Skin epidermis (tissue), 12 donors: Measurements from ENCODE around the gene MYBPC2.

ENCODE experiments used
- H3K27ac ChIP-seq, 21 experiments: fragments of 200-600 bp; sonication (generic) in 11 of 21; one replicate each; pipeline ENCODE4 v1.5.0; 2020; ENCODE audit warnings: mild to moderate bottlenecking in 3 of 21, inconsistent platforms in 2 of 21, moderate library complexity in 2 of 21
- H3K4me3 ChIP-seq, 7 experiments: fragments of 200-600 bp; sonication (generic) in 2 of 7; one replicate each; pipeline ENCODE4 v1.5.0; 2020; ENCODE audit warnings: inconsistent platforms in 2 of 7, mild to moderate bottlenecking in 2 of 7, moderate library complexity in 1 of 7

MYBPC2 gene

DNA sequence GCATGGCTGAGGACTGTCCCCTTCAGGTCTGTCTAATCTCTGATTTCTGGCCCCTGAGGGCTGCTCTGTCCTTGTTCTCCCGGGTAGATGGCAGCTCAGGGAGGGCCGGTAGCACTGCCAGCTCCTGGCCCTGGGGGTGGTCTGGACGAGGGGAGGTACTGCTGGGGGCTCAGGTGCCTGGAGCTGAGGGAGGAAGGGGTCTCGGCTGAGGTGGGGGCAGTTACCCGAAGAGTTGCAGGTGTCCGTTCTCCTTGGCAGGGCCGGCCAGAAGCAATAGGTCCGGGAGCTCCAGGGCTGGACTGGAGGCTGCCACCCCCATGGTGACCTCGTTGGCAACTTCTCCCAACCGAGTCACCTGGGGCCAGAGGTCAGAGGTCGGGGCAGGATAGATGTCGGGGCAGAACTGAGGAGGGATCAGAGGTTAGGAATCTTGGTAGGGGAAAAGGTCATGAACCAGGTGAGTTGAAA is 42.4 kb downstream of the MYBPC2 start:
- Histone ChIP-seq H3K27ac (no peak overlapping the region), H3K4me3 (no peak overlapping the region)

DNA sequence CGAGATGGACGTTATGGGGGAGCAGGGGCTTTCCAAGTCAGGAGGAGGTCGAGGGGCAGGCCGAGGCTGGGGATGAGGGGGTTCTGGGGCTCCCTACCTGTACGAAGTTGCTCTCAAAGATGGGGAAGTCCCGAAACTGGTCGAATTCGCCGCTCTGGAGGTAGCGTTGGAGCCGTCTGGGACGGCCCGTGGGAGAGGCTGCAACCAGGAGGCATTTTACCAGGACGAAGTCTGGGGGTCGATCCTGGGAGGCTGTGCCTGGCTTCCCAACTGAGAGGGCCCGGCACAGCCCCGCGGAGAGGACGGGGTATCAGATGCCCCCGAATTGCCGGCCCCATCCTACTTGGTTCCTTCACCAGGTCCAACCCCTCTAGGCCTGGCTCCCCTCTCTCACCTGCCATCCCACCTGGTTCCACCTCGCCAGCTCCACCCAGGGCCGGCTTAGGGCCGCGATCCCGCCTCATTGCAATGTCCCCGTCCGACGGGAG is 43.1 kb downstream of the MYBPC2 start:
- peak overlapping the region in 4 of 7 experiments; percentile 66 to 78 (median 74) for H3K4me3 ChIP-seq
- H3K27ac ChIP-seq, result peak overlapping the region in 3 of 21 experiments; percentile 36 to 89 (median 83)

DNA sequence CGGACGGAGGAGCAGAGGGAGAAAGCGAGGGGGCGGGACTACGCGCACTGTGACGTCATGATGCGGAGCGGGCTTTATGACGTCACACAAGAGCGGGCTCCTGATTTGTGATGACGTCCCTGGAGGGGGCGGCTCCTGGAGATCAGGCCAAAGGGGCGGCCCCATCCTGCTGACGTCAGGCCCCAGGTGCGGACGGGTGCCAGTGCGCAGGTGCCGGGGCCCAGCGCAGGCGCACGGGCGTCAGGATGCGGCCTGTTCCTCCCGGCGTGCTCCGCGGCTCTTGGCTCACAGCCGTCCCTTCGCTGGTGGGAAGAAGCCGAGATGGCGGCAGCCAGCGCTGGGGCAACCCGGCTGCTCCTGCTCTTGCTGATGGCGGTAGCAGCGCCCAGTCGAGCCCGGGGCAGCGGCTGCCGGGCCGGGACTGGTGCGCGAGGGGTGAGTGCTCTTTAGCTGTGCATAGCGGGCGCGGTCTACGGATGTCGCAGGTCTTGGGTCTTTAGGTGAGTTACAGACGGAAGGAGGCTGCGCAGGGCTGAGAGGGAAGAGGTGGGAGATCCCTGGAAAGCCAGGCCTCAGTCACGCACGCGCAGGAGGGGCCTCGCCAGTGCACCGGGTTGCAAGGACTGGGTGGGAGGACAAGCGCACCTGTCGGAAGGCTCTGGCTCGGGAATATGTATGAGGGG is 43.7 kb downstream of the MYBPC2 start, which contains the start of the genes EMC10 and GARIN5A:
TSS of gene EMC10 (plus strand) at position 284 of the 683 bp plus-strand sequence. CDS start at position 322, 38 bp downstream.
TSS of gene GARIN5A (minus strand) at position 625 of the 683 bp plus-strand sequence. CDS start at position 165, 460 bp downstream.
- H3K4me3 ChIP-seq, result peak within 1 kb of the TSS; percentile 53 to 92 (median 72)
- peak within 1 kb of the TSS; percentile 35 to 92 (median 81) for H3K27ac ChIP-seq

DNA sequence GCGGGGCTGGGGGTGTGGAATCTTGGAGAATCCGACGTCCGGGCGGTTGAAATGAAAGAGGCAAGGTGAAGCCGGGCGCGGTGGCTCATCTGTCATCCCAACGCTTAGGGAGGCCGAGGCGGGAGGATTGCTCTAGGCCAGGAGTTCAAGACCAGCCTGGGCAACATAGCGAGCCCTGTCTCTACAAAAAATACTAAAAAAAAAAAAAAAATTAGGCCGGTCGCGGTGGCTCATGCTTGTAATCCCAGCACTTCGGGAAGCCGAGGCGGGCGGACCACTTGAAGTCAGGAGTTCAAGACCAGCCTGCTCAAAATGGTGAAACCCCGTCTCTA is 44.2 kb downstream of the MYBPC2 start:
- peak overlapping the region in 20 of 21 experiments; percentile 35 to 92 (median 81) for H3K27ac ChIP-seq
- peak overlapping the region; percentile 53 to 92 (median 72) for H3K4me3 ChIP-seq

DNA sequence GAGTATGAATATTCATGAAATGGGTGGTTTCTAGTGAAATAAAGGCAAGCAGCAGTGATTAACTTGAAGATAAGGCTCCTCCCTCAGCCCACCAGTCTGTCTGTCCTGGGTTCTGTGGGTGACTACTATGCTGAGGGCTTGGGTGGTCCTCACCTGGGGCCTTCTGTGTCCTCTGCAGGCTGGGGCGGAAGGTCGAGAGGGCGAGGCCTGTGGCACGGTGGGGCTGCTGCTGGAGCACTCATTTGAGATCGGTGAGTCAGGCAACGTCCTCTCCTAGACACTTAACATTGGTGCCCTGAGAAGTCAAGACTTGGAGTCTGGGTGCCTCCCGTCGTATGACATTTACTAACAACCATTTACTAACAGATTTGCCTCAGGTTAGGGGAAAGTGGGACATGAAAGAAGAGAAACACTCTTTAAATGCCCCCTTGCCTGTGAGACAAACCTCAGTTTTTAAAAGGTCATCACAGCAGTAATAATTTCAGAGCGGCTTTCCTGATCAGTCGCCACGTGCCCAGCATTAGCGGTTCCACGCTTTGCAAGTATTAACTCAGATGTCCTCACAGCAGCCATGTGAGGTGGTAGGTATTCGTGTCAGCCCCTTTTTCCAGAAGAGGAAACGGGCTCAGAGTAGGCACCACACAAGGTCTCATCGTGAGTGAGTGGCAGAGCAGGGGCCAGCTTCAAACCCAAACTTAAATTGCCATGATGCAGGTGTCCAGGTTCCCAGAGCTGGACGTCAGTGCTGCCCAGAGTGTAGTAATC is 45.2 kb downstream of the MYBPC2 start:
- Histone ChIP-seq H3K4me3 (no peak overlapping the region), H3K27ac (no peak overlapping the region)

DNA sequence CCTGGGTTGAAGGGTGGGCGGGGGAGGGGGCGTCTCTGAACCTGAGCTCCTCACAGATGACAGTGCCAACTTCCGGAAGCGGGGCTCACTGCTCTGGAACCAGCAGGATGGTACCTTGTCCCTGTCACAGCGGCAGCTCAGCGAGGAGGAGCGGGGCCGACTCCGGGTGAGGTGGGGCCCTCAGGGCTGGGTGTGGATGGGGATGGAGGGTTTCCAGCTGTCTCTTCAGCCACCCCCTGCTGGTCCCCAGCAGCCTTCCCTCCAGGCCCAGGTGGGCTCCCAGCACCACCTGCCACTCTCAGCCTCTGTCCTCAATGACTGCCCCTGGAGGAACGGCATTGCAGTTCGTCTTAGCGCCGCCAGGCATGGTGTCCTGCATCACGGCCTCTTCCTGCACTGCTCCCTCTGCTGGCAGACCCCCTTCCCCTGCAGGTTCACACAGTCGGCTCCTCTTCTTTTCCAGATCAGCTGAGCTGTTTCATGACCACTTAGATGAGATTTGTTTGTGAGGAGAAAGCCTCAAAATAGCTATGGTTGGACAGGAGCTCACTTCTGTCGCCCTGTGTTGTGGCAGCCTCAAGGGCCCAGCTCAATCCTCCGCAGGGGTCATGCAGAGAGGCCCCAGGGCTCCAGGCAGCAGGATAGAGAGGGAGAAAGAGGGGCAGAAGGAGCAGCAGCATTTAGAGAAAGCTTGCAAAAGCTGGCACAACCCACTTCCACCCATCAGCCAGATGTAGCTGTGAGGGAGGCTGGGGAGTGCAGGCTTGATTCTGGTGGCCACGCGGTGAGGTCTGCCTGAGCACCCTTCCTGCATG is 46.4 kb downstream of the MYBPC2 start:
- H3K27ac ChIP-seq, result no peak overlapping the region

DNA sequence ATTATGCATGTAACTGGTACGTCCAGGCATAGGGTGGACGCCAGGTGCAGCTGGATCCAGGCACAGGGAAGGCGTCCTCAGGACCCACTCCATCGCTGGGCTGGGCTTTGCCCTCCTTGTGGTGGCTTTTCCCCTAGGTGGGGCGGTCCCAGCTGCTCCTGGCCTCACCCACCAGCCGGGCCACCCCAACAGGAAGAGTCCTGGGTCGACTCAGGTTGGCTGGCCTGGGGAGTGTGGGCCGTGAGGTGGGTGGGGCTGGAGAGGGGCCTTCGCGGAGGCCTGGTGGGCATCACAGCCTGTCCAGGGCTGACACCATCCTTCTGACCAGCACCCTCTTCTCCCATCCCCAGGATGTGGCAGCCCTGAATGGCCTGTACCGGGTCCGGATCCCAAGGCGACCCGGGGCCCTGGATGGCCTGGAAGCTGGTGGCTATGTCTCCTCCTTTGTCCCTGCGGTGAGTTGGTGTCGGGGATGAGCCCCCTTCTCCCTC is 47.1 kb downstream of the MYBPC2 start:
- Histone ChIP-seq H3K4me3 (no peak overlapping the region), H3K27ac (no peak overlapping the region)

More for the DNA sequence above, 46.4 kb downstream of the MYBPC2 start:
- H3K4me3 ChIP-seq, result no peak overlapping the region

DNA sequence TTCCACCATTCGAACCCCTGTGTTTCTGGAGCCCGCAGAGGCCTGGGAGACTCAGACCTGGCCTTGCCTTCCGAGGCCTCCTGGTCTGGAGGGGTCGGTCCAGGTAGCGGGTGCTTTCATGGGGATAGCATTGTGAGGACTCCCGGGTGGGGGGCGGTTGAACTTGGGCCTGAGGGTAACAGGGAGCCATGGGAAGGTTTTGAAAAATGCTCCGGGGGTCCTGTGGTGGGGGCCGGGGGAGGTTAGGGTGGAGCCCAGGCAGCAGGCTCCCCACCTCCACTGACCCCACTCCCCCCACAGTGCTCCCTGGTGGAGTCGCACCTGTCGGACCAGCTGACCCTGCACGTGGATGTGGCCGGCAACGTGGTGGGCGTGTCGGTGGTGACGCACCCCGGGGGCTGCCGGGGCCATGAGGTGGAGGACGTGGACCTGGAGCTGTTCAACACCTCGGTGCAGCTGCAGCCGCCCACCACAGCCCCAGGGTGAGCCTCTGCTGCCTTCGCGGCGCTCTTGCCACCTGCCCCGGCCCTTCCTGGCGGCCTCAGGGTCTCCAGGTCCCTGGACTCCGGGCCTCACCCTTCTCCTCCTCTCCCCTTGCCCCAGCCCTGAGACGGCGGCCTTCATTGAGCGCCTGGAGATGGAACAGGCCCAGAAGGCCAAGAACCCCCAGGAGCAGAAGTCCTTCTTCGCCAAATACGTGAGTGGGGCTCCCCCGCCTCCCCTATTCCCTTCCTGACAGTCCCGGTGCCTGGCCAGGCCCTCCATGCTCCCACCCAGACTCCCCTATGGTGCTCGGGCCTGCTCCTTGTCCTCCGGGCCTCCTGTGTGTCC is 47.8 kb downstream of the MYBPC2 start:
- no peak overlapping the region for H3K4me3 ChIP-seq

DNA sequence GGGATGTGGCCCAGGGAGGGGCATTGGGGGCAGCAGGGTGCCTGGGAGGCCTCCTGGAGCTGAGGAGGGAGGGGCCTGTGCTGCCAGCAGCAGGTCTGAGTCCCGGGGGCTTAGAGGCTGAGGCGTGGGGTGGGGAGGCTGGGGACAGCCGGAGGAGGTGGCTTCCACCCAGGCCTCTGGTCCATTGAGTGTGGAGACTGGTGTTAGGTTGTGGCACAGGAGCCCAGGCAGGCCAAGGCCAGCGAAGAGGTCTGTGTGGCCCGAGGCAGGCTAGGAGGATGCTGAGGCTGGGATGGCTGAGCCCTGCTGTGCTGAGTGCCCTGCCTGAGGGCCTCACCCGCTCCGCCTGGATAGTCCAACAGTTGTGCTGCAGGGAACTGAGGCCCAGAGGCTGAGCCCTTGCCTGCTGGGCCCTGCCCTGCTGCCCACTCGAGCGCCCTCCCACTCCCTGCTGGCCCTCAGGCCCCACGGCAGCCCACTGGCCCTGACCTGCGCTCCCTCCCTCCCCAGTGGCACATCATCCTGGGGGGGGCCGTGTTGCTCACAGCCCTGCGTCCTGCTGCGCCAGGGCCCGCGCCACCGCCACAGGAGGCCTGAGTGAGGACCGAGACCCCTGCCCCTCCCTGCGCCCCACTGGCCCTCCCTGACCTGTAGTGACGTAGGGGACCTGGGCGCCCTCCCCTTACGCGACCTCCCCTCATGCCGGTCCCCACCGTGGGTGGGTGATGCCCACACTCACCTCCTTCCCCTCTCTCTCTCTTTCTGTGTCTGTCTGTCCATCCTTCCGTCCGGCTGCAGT is 48.9 kb downstream of the MYBPC2 start:
- Histone ChIP-seq H3K4me3 (no peak overlapping the region), H3K27ac (no peak overlapping the region)

More for the DNA sequence above, 47.8 kb downstream of the MYBPC2 start:
- no peak overlapping the region for H3K27ac ChIP-seq

DNA sequence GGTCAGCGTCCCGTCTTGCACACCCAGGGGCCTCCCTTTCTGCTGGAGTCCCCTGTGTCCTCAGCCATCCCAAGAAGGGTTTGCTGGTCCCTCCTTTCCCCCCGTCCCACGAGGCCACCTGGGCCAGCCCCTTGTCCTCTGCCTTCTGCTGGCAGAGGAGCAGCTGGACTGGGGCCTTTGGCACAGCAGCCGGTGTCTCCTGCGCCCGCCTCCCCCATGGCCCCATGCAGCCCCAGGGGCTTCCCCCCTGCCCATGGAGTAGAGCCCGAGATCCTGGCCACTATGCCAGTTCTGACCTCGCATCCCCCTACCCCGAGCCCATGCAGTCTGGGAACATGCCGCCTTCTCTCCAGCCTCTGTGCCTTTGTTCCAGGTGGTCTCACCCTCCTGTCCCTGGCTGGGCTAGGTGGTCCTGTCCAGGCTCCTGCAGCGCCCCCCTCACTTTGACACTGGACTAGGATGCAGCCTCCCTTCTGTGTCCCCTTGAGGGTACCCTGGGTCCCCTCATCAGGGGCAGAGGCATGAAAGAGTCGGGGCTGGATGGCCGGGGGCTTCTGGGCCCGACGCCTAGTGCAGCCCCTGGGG is 49.7 kb downstream of the MYBPC2 start:
- Histone ChIP-seq H3K27ac (no peak overlapping the region), H3K4me3 (no peak overlapping the region)

DNA sequence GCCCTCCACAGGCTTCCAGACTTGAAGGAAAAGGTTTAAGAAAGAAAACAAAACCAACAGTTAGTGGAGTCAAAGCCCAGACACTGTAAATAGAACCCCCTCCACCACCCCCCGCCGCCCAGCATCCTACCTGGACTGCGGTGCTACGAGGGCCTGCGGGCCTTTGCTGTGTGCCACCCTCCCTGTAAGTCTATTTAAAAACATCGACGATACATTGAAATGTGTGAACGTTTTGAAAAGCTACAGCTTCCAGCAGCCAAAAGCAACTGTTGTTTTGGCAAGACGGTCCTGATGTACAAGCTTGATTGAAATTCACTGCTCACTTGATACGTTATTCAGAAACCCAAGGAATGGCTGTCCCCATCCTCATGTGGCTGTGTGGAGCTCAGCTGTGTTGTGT is 50.2 kb downstream of the MYBPC2 start:
- Histone ChIP-seq H3K27ac (no peak overlapping the region), H3K4me3 (no peak overlapping the region)

DNA sequence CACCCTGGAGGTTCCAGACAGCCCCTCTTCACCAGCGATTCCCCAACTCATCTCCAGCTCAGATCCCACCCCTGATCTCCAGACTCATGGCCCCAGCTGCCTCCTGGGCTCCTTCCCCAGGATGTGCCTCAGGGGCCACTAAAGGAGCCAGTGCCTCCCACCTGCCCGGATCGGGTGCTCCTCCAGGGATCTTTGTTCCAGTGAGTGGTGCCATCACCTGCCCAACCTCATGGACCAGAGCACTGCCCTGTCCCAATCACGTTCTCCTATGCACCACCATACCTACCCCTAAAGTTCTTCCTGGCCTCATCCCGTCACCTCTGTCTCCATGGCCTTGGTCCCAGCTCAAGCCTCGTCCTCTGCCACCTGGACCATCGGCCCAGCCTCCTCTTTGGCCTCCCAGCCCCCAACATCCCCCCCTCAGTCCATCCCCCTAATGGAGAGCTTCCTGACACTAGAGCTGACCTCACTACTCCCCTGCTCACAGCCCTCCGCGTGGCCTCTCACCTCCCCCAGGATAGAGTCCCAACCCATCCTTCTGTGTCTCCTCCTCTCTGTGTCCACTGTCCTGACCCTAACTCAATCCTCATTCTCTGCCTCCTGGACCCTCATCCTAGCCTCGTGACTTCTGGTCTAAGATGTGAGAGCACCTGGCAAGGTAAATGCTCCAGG is 52.7 kb downstream of the MYBPC2 start:
- Histone ChIP-seq H3K4me3 (no peak overlapping the region), H3K27ac (no peak overlapping the region)

DNA sequence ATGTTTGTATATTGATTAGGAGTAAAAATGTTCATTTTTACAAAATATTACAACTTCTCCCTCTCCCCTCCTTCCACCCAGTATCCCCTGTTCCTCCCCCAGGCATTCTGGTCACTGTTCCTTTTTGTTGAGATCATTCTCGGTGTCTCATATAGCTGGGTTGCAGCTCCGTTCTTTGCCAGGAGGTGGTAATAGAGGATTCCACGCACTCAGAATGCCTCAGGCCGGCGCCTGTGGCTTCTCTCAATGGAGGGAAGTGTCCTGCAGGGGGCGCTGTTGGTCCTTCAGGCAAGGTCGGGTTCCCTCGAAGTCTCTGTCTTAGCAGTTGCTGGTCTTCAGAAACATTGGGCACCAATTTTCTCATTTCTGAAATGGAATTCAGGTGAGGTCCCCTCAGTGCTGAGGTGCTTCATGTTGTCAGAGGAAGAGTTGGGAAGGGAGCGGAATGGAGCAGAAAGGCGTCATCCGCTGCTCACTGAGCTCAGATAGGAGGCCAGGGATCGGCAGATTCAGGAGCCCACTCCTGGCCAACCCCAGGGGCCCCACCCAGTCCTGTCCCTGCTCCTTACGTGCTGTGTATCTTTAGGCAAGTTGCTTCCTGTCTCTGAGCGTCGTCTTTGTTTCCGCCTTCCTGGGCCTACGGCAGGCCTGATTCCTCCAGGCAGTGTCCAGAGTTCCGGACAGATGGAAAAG is 54.3 kb downstream of the MYBPC2 start:
- H3K27ac ChIP-seq, result no peak overlapping the region
- no peak overlapping the region for H3K4me3 ChIP-seq

DNA sequence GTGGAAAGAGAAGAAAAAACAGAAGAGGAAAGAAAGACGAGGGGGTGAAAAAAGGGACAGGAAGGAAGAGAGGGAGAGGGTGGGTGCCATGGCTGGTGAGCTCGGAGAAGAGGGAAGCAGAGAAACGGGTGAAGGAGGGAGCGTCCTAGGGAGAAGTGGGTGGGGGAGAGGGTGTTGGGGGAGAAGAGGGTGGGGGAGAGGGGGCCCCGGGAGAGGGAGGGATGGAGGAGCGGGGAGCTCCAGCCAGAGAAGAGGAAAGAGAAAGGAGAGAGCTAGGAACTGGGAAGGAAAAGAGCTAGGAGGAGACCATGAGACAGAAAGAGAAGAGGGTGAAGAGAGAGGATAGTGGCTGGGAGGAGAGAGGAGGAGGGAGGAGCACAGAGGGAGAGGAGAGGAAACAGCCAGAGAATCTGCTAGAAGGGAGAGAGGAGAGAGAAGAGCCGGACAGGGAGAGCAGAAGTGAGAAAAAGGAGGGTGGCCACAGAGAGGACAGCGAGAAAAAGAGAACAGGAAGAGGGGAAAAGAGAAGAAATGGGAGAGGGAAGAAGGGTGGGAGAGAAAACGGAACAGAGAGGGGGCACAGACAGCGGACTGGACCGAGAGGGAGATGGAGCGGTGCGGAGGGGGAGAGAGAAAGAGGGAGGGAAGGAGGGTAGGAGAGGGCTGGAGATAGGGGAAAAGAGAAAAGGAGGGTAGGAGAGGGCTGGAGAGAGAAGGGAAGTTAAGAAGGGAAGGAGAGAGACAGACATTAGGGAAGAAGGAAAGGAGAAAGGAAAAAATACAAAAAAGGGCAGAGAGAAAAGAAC is 55.9 kb downstream of the MYBPC2 start:
- no peak overlapping the region for H3K27ac ChIP-seq
- H3K4me3 ChIP-seq, result no peak overlapping the region

DNA sequence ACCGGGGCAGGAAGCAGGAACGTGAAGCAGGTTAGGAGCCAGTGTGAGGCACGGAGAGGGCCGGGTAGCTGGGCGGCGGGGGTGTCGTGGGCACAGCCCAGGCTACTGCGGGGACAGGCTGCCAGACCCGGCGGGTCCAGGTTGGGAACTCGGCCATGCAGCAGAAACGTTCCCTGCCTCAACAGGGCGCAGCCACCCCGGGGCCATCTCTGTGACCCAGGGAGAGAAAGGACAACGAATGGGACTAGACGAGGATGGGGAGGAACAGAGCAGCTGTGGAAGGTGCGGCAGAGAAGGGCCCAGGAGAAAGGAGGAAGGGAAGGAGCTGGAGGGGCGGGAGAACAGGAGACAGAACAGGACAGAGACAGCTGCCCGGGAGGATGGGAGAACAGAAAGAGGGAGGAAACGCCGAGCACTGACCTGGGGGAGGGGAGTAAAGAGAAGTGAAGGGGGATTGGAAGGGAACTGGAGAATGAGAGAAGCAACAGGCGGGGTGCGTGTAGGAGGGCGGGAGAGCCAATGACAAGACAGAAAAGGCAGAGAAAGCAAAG is 56.8 kb downstream of the MYBPC2 start:
- no peak overlapping the region for H3K27ac ChIP-seq
- no peak overlapping the region for H3K4me3 ChIP-seq

DNA sequence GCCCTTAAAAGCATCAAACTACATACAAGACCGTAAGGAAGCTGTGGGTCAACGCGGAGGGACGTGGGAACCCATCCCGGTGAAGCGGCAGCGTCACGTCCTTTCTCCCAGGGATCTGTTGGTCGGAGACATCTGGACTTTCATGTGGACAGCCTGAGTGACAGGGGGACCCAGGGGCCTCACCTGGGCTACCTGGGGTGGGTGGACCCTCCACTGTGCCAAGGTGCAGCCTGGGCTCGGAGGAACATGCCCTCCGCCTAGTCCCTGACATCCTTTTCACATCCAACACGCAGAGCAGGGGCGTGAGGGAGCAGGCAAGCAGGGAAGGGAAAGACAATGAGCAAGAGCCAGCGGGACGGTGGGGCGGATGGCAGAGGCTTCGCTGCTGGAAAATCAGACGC is 57.7 kb downstream of the MYBPC2 start:
- Histone ChIP-seq H3K4me3 (no peak overlapping the region), H3K27ac (no peak overlapping the region)
